Measurements from ENCODE around the gene CDH3. TPM values are rescaled to one million over a fixed set of nuclear protein-coding genes. Genes with fewer than 3 reads are reported as not detected.
"Not testable (repeated sequence)": the region's sequence is repeated elsewhere in the genome, so short reads cannot be mapped to it uniquely, and the experiment has no call there.

The CDH3 gene
- total and polyA plus RNA-seq, 4 donors, result 6.4 to 89.4 (median 15.8) TPM

GRCh38 chr16:68715471-68715870, 70.4 kb downstream of the CDH3 start:
- 44 to 70% methylated on average over 5 of the region's 5 CpGs for WGBS, 2 donors

GRCh38 chr16:68716516-68716915, 71.4 kb downstream of the CDH3 start:
- not testable (repeated sequence) for H3K4me3 ChIP-seq; ATAC-seq (ENCODE audit: insufficient read depth, low FRiP score); H3K9ac ChIP-seq (ENCODE audit: insufficient read depth in 1 of 2, low read length in 2 of 2); H3K4me1 ChIP-seq (ENCODE audit: control insufficient read depth in 5 of 5, insufficient read depth in 5 of 5, low read length in 5 of 5); H3K36me3 ChIP-seq (ENCODE audit: control insufficient read depth in 4 of 4, insufficient read depth in 4 of 4, low read length in 4 of 4); DNase-seq; H3K9me3 ChIP-seq (ENCODE audit: control insufficient read depth in 4 of 4, insufficient read depth in 3 of 4, low read length in 3 of 4); H3K27ac ChIP-seq (ENCODE audit: low read depth in 1 of 2, low read length in 1 of 2); H3K27me3 ChIP-seq (ENCODE audit: control insufficient read depth in 3 of 3, insufficient read depth in 3 of 3, low read length in 2 of 3)
- 89 to 95% methylated on average over 4 of the region's 4 CpGs for WGBS, 2 donors

More at GRCh38 chr16:68715471-68715870, 70.4 kb downstream of the CDH3 start:
- Histone ChIP-seq H3K27ac (ENCODE audit: low read depth in 1 of 2, low read length in 1 of 2) (no peak overlapping the region), H3K4me1 (ENCODE audit: control insufficient read depth in 5 of 5, insufficient read depth in 5 of 5, low read length in 5 of 5) (no peaks in the 10 kb centered on the region), H3K9me3 (ENCODE audit: control insufficient read depth in 4 of 4, insufficient read depth in 3 of 4, low read length in 3 of 4) (no peaks in the 10 kb centered on the region), H3K36me3 (ENCODE audit: control insufficient read depth in 4 of 4, insufficient read depth in 4 of 4, low read length in 4 of 4) (no peaks in the 10 kb centered on the region), H3K4me3 (no peak overlapping the region), H3K9ac (ENCODE audit: insufficient read depth in 1 of 2, low read length in 2 of 2) (no peak overlapping the region), H3K27me3 (ENCODE audit: control insufficient read depth in 3 of 3, insufficient read depth in 3 of 3, low read length in 2 of 3) (no peaks in the 10 kb centered on the region)
- no peak for DNase-seq
- TF ChIP-seq, protein P1, sequence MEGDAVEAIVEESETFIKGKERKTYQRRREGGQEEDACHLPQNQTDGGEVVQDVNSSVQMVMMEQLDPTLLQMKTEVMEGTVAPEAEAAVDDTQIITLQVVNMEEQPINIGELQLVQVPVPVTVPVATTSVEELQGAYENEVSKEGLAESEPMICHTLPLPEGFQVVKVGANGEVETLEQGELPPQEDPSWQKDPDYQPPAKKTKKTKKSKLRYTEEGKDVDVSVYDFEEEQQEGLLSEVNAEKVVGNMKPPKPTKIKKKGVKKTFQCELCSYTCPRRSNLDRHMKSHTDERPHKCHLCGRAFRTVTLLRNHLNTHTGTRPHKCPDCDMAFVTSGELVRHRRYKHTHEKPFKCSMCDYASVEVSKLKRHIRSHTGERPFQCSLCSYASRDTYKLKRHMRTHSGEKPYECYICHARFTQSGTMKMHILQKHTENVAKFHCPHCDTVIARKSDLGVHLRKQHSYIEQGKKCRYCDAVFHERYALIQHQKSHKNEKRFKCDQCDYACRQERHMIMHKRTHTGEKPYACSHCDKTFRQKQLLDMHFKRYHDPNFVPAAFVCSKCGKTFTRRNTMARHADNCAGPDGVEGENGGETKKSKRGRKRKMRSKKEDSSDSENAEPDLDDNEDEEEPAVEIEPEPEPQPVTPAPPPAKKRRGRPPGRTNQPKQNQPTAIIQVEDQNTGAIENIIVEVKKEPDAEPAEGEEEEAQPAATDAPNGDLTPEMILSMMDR (IDR thresholded peaks at IDR 0.05; ENCODE audit: control extremely low read depth, extremely low read depth), result no peak
- ATAC-seq (ENCODE audit: insufficient read depth, low FRiP score), result no peak

- TF ChIP-seq, protein P1 (IDR thresholded peaks at IDR 0.05; ENCODE audit: control extremely low read depth, extremely low read depth), result no peak
- Histone ChIP-seq H3K36me3 (ENCODE audit: control insufficient read depth in 4 of 4, insufficient read depth in 4 of 4, low read length in 4 of 4) (no peaks in the 10 kb centered on the region), H3K9me3 (ENCODE audit: control insufficient read depth in 4 of 4, insufficient read depth in 3 of 4, low read length in 3 of 4) (no peaks in the 10 kb centered on the region), H3K27me3 (ENCODE audit: control insufficient read depth in 3 of 3, insufficient read depth in 3 of 3, low read length in 2 of 3) (no peaks in the 10 kb centered on the region), H3K9ac (ENCODE audit: insufficient read depth in 1 of 2, low read length in 2 of 2) (no peak overlapping the region), H3K4me3 (no peak overlapping the region), H3K27ac (ENCODE audit: low read depth in 1 of 2, low read length in 1 of 2) (no peak overlapping the region), H3K4me1 (ENCODE audit: control insufficient read depth in 5 of 5, insufficient read depth in 5 of 5, low read length in 5 of 5) (no peaks in the 10 kb centered on the region)
- WGBS, 2 donors, result 96 to 99% methylated on average over 4 of the region's 4 CpGs
- ATAC-seq (ENCODE audit: insufficient read depth, low FRiP score), result no peak
- no peak for DNase-seq
These were observed 72.6 kb downstream of the CDH3 start for GRCh38 chr16:68717684-68718083.

GRCh38 chr16:68718590-68718989, 73.5 kb downstream of the CDH3 start:
- WGBS, 2 donors, result 92 to 94% methylated on average over 9 of the region's 9 CpGs

More at GRCh38 chr16:68718590-68718989, 73.5 kb downstream of the CDH3 start:
- ATAC-seq (ENCODE audit: insufficient read depth, low FRiP score), result no peak
- TF ChIP-seq, protein P1 (IDR thresholded peaks at IDR 0.05; ENCODE audit: control extremely low read depth, extremely low read depth), result no peak
- H3K36me3 ChIP-seq (ENCODE audit: control insufficient read depth in 4 of 4, insufficient read depth in 4 of 4, low read length in 4 of 4), result no peaks in the 10 kb centered on the region
- H3K4me3 ChIP-seq, result no peak overlapping the region
- H3K27ac ChIP-seq (ENCODE audit: low read depth in 1 of 2, low read length in 1 of 2), result no peak overlapping the region
- H3K9ac ChIP-seq (ENCODE audit: insufficient read depth in 1 of 2, low read length in 2 of 2), result no peak overlapping the region
- no peaks in the 10 kb centered on the region for H3K9me3 ChIP-seq (ENCODE audit: control insufficient read depth in 4 of 4, insufficient read depth in 3 of 4, low read length in 3 of 4)
- no peaks in the 10 kb centered on the region for H3K4me1 ChIP-seq (ENCODE audit: control insufficient read depth in 5 of 5, insufficient read depth in 5 of 5, low read length in 5 of 5)
- no peaks in the 10 kb centered on the region for H3K27me3 ChIP-seq (ENCODE audit: control insufficient read depth in 3 of 3, insufficient read depth in 3 of 3, low read length in 2 of 3)
- no peak for DNase-seq
